AG20443 (cell line): Measurements from ENCODE around the gene CHODL.

ENCODE experiments used
- DNase-seq: peaks from one replicate; pipeline ENCODE4 v3.0.0; 2012; ENCODE audit warnings: low spot score, mixed read lengths

The CHODL gene

DNA sequence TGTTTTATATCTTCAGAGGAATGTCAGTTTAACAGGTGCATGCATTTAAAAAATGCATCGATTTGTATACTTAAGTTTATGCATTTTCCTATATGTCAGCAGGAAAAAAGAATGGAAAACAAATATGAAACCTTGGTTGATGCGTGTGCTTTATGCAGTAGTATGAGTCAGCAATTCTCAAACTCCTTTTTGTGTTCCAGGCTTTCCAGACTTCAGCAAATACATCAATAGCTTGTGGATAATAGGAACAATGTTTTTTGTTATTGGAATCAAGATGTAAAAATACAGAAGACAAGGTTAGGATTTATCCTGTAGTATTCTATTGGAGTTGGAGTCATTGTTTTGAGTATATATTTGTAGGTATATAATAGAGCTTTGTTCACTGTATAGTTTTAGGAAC lies 45.2 kb downstream of the CHODL start:
- no peak for DNase-seq

DNA sequence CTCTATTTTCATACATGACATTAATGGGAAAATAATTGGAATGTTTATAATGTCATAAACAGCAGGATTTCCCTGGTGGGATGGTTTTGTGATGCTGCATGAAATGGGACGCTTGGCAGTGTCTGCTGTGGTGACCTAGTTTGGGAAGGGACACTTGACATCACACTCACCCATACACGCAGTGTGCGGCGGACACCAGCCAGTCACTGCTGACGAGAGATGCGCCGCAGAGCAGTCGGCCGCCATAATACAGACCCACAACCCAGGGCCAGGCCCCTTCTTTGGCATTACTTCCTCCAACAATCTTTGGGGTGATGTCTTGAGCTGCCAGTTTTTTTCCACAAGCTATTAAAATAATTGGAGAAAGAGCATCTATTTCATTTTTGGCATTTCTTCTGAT lies 49.5 kb downstream of the CHODL start:
- DNase-seq = no peak

DNA sequence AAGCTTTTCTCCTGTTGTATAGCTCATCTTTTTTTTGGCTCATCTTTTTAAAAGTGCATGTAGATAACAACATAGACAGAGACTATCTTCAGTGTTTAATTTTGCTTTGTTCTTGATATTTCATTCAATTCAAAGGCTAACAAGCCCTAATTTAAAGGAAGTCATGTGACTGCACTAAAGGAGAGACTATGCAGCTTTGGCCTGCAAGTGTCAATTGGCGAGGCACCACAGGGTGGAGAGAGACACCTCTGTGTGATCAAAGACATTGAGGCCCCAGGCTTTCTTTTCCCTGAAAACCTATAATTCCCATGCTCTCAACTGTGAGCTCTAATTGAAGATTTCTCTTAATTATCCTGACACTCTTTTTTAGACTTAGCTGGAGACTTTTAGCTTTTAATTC lies 53.6 kb downstream of the CHODL start:
- no peak for DNase-seq
